Panc1 (cell line): ENCODE measurements around the gene SMTN. TPM values are rescaled to one million over a fixed set of nuclear protein-coding genes. Genes with fewer than 3 reads are reported as not detected.
"Not testable (repeated sequence)": the region's sequence is repeated elsewhere in the genome, so short reads cannot be mapped to it uniquely, and the experiment has no call there.

ENCODE experiments used
- ATAC-seq: fragments of 200-7000 bp; cut with Tn5 transposase; 2 replicates; pipeline ENCODE4 v1.9.1; 2020; ENCODE audit warnings: mild to moderate bottlenecking, moderate library complexity
- BruUV-seq: library from RNA; stranded (reverse); fragments of 400-500 nt; replicated peaks from 2 replicates; lab custom pipeline; 2021; lab: Mats Ljungman, UMichigan
- CTCF ChIA-PET: fragments of 300-600 bp; sonication (Branson Sonifier 250); formaldehyde crosslinking; loops from one replicate; lab custom pipeline; 2022; ENCODE audit warnings: antibody characterized with exemption; lab: Charles Lee
- POLR2A ChIA-PET: fragments of 300-600 bp; sonication (Branson Sonifier 250); formaldehyde crosslinking; loops from one replicate; lab custom pipeline; 2022; ENCODE audit warnings: antibody characterized with exemption; lab: Charles Lee
- DNase-seq: peaks from one replicate; pipeline ENCODE4 v3.0.0-alpha.2; 2010; ENCODE audit warnings: low read depth, low spot score
- H3K27ac ChIP-seq: 2 replicates; pipeline ENCODE4 v1.5.1; 2011; ENCODE audit warnings: mild to moderate bottlenecking, low read length, inconsistent platforms
- H3K27me3 ChIP-seq: fragments of 200-500 bp; sonication (Bioruptor generic); 2 replicates; pipeline ENCODE4 v1.6.0; 2014; ENCODE audit warnings: low read length, inconsistent platforms; ENCODE audit not compliant: control insufficient read depth, insufficient read depth
- H3K36me3 ChIP-seq: fragments of 200-500 bp; sonication (Bioruptor generic); 2 replicates; pipeline ENCODE4 v1.5.1; 2014; ENCODE audit warnings: inconsistent platforms, mild to moderate bottlenecking, low read length, moderate library complexity; ENCODE audit not compliant: control insufficient read depth, insufficient read depth
- H3K4me1 ChIP-seq: 2 replicates; pipeline ENCODE4 v1.5.1; 2011; ENCODE audit warnings: inconsistent platforms, mild to moderate bottlenecking, low read length, moderate library complexity; ENCODE audit not compliant: control insufficient read depth, insufficient read depth
- H3K4me3 ChIP-seq, 2 experiments: 2 replicates each; pipeline ENCODE4 v1.5.1; 2011 to 2012; ENCODE audit warnings: low read depth in 2 of 2, low read length in 2 of 2, mild to moderate bottlenecking in 2 of 2, inconsistent platforms in 1 of 2, moderate library complexity in 1 of 2
- H3K9me3 ChIP-seq: fragments of 200-500 bp; sonication (Bioruptor generic); 2 replicates; pipeline ENCODE4 v1.5.1; 2014; ENCODE audit warnings: low read depth, mild to moderate bottlenecking, inconsistent platforms, low read length, moderate library complexity; ENCODE audit not compliant: control insufficient read depth, insufficient read depth
- CTCF ChIP-seq: fragments of 450-650 bp; IDR thresholded peaks from 2 replicates; pipeline ENCODE4 v1.5.1; 2017; ENCODE audit warnings: mild to moderate bottlenecking
- POLR2AphosphoS5 ChIP-seq: IDR thresholded peaks from 2 replicates; pipeline ENCODE4 v1.6.1; 2012; ENCODE audit warnings: mild to moderate bottlenecking, low read depth, low read length, moderate library complexity
- REST ChIP-seq, 2 experiments: IDR thresholded peaks; 2 replicates each; pipeline ENCODE4 v1.6.1; 2011 to 2012; ENCODE audit warnings: low read depth in 2 of 2, control low read depth in 1 of 2, low read length in 1 of 2, mild to moderate bottlenecking in 1 of 2, moderate library complexity in 1 of 2; ENCODE audit not compliant: insufficient read depth in 1 of 2
- SIN3A ChIP-seq: IDR thresholded peaks from 2 replicates; pipeline ENCODE4 v1.6.1; 2012; ENCODE audit warnings: low read depth, mild to moderate bottlenecking, low read length, moderate library complexity, borderline replicate concordance; ENCODE audit not compliant: insufficient read depth
- TCF7L2 ChIP-seq: IDR thresholded peaks from 2 replicates; pipeline ENCODE4 v1.6.1; 2011; ENCODE audit warnings: mild to moderate bottlenecking, low read depth, low read length, inconsistent platforms
- in situ Hi-C: cut with HindIII; loops from 2 replicates; pipeline ENCODE4 v1.10.0; 2016; ENCODE audit warnings: low sequenced_read_pairs, low pct_unique_long_range_greater_than_20kb
- intact Hi-C: fragments of 100-400 bp; cut with micrococcal nuclease; formaldehyde crosslinking; loops from one replicate; pipeline ENCODE4 v1.10.0; 2022; ENCODE audit not compliant: unreplicated experiment
- total RNA-seq: library from RNA; stranded (reverse); gene quantifications from one replicate; pipeline ENCODE4 v1.2.1, GENCODE V29; 2021; ENCODE audit not compliant: unreplicated experiment

SMTN gene
- total RNA-seq, 1 experiment from 2014 or later: 71.7 TPM

GRCh38 chr22:31073545-31074145 is 7.5 kb upstream of the SMTN start:
- DNase-seq, H3K27ac ChIP-seq, CTCF ChIA-PET, H3K36me3 ChIP-seq, H3K4me1 ChIP-seq, H3K27me3 ChIP-seq, BruUV-seq, intact Hi-C loops, in situ Hi-C loops, H3K9me3 ChIP-seq, ATAC-seq, H3K4me3 ChIP-seq: not testable (repeated sequence)
- POLR2A ChIA-PET: interaction anchor here (0.6 kb wide), 1 partner anchor 22 kb away, joined by 5 read pairs; no protein-coding TSS in a partner anchor

GRCh38 chr22:31075961-31076360 is 5.2 kb upstream of the SMTN start:
- in situ Hi-C loops: no loop called here
- DNase-seq (no peak), ATAC-seq (no peak)
- no TSS peak for BruUV-seq
- intact Hi-C loops: no loop called here
- no peak for TF ChIP-seq TCF7L2
- no peak for TF ChIP-seq SIN3A
- H3K4me1 ChIP-seq: no peaks in the 10 kb centered on the region
- no peak overlapping the region for H3K27ac ChIP-seq
- no peaks in the 10 kb centered on the region for H3K36me3 ChIP-seq
- CTCF ChIA-PET: no interaction called here
- no peak overlapping the region for H3K4me3 ChIP-seq
- POLR2A ChIA-PET: no interaction called here
- H3K27me3 ChIP-seq: no peaks in the 10 kb centered on the region
- no peaks in the 10 kb centered on the region for H3K9me3 ChIP-seq

- POLR2A ChIA-PET: no interaction called here
- H3K27me3 ChIP-seq: no peaks in the 10 kb centered on the region
- TF ChIP-seq CTCF (no peak), TCF7L2 (no peak), REST (IDR thresholded peaks at IDR 0.05; ENCODE audit: insufficient read depth in 1 of 2, low read depth in 2 of 2, low read length in 1 of 2) (no peak), POLR2AphosphoS5 (no peak), SIN3A (no peak)
- no peak overlapping the region for H3K27ac ChIP-seq
- DNase-seq: no peak
- CTCF ChIA-PET: no interaction called here
- peaks cover 5% of the 10 kb centered on the region; the same call in 1 of the 2 replicates for H3K36me3 ChIP-seq
- ATAC-seq: no peak
- no peaks in the 10 kb centered on the region for H3K9me3 ChIP-seq
- no peak overlapping the region for H3K4me3 ChIP-seq
- H3K4me1 ChIP-seq: peaks cover 6% of the 10 kb centered on the region
- in situ Hi-C loops: no loop called here
- intact Hi-C loops: no loop called here
- BruUV-seq: no TSS peak
Observed at GRCh38 chr22:31077681-31078080, 3.4 kb upstream of the SMTN start.

- H3K27me3 ChIP-seq, H3K27ac ChIP-seq, in situ Hi-C loops, intact Hi-C loops, ATAC-seq, DNase-seq, H3K36me3 ChIP-seq, H3K9me3 ChIP-seq, H3K4me3 ChIP-seq, H3K4me1 ChIP-seq, BruUV-seq: not testable (repeated sequence)
- POLR2A ChIA-PET: interaction anchor here (0.6 kb wide), 1 partner anchor 156 kb away, joined by 6 read pairs; no protein-coding TSS in a partner anchor
- CTCF ChIA-PET: interaction anchor here (0.5 kb wide), 1 partner anchor 35 kb away, joined by 3 read pairs; no protein-coding TSS in a partner anchor
Observed at GRCh38 chr22:31078389-31078788, 2.7 kb upstream of the SMTN start.
